H1 (cell line): ENCODE measurements around the gene FGF10. TPM values are rescaled to one million over a fixed set of nuclear protein-coding genes. Genes with fewer than 3 reads are reported as not detected.

ENCODE experiments used
- CTCF ChIA-PET: fragments of 300-600 bp; sonication (Branson Sonifier 250); formaldehyde crosslinking; loops from one replicate; lab custom pipeline; 2021; ENCODE audit not compliant: partially characterized antibody; lab: Charles Lee
- POLR2A ChIA-PET: fragments of 300-600 bp; sonication (Branson Sonifier 250); formaldehyde crosslinking; loops from one replicate; lab custom pipeline; 2021; ENCODE audit warnings: inconsistent platforms; ENCODE audit not compliant: partially characterized antibody; lab: Charles Lee
- DNase-seq, 2 experiments: peaks; one replicate each; pipeline versions ENCODE4 v3.0.0 to v3.0.0-alpha.2; 2010 to 2022; ENCODE audit warnings: low spot score in 2 of 2, low read depth in 1 of 2, mixed read lengths in 1 of 2
- FAIRE-seq: peaks from 2 replicates; lab custom pipeline; 2011; peaks lifted over from hg19 to GRCh38; lab: Jason Lieb, UNC
- H2AFZ ChIP-seq: 2 replicates; pipeline ENCODE4 v1.8.1; 2012; ENCODE audit warnings: low read length, inconsistent platforms
- H2AK5ac ChIP-seq: 2 replicates; pipeline ENCODE4 v1.6.1; 2013; ENCODE audit warnings: low read depth, low read length
- H2BK120ac ChIP-seq: replicated peaks from 2 replicates; pipeline ENCODE3; 2013; ENCODE audit warnings: low read depth, low read length, inconsistent platforms
- H2BK12ac ChIP-seq: 2 replicates; pipeline ENCODE4 v1.6.1; 2013; ENCODE audit warnings: low read depth, low read length
- H2BK15ac ChIP-seq: 2 replicates; pipeline ENCODE4 v1.6.1; 2013; ENCODE audit warnings: low read length
- H2BK20ac ChIP-seq: 2 replicates; pipeline ENCODE4 v1.6.1; 2013; ENCODE audit warnings: low read length
- H2BK5ac ChIP-seq: 2 replicates; pipeline ENCODE4 v1.6.1; 2013; ENCODE audit warnings: low read depth, low read length
- H3K14ac ChIP-seq: 2 replicates; pipeline ENCODE4 v1.6.1; 2013; ENCODE audit warnings: inconsistent platforms; ENCODE audit not compliant: insufficient read length
- H3K18ac ChIP-seq: 2 replicates; pipeline ENCODE4 v1.6.1; 2013; ENCODE audit warnings: low read length; ENCODE audit errors: extremely low read depth
- H3K23ac ChIP-seq: 2 replicates; pipeline ENCODE4 v1.6.1; 2013; ENCODE audit warnings: inconsistent platforms; ENCODE audit not compliant: insufficient read length
- H3K23me2 ChIP-seq: 2 replicates; pipeline ENCODE4 v1.6.1; 2013; ENCODE audit warnings: low read depth, low read length
- H3K27ac ChIP-seq: 2 replicates; pipeline ENCODE4 v1.6.1; 2011; ENCODE audit warnings: low read depth, low read length, inconsistent platforms
- H3K27me3 ChIP-seq, 4 experiments: replicated peaks in 1 of 4; 1 replicate in 1 of 4; 2 replicates in 3 of 4; pipeline versions ENCODE4 v1.6.1 to v1.8.1; 2011 to 2013; ENCODE audit warnings: low read length in 3 of 4, mild to moderate bottlenecking in 3 of 4, inconsistent platforms in 2 of 4, mixed read lengths in 2 of 4, moderate library complexity in 1 of 4; ENCODE audit not compliant: control insufficient read depth in 3 of 4, insufficient read depth in 3 of 4; ENCODE audit errors: extremely low read depth in 1 of 4
- H3K36me3 ChIP-seq, 4 experiments: 2 replicates each; pipeline versions ENCODE4 v1.6.1 to v1.8.1; 2011 to 2013; ENCODE audit warnings: mild to moderate bottlenecking in 4 of 4, low read length in 3 of 4, moderate library complexity in 2 of 4, control low read depth in 1 of 4, inconsistent platforms in 1 of 4; ENCODE audit not compliant: insufficient read depth in 4 of 4, control insufficient read depth in 2 of 4
- H3K4ac ChIP-seq: replicated peaks from 2 replicates; pipeline ENCODE3; 2013; ENCODE audit warnings: low read length, low read depth, mixed read lengths, inconsistent platforms; ENCODE audit not compliant: insufficient read length
- H3K4me1 ChIP-seq, 4 experiments: replicated peaks in 1 of 4; 1 replicate in 1 of 4; 2 replicates in 3 of 4; pipeline versions ENCODE4 v1.6.1 to v1.8.1; 2011 to 2013; ENCODE audit warnings: low read length in 3 of 4, inconsistent platforms in 2 of 4, mixed read lengths in 1 of 4; ENCODE audit not compliant: insufficient read depth in 4 of 4, control insufficient read depth in 3 of 4
- H3K4me2 ChIP-seq, 2 experiments: 2 replicates each; pipeline versions ENCODE4 v1.6.1 to v1.8.1; 2011 to 2013; ENCODE audit warnings: low read depth in 2 of 2, low read length in 2 of 2, control low read depth in 1 of 2, inconsistent platforms in 1 of 2, mild to moderate bottlenecking in 1 of 2; ENCODE audit not compliant: insufficient read depth in 1 of 2
- H3K4me3 ChIP-seq, 4 experiments: fragments of 200-600, 300-600 bp in 1 of 4; sonication (generic), shearing (Covaris generic), sonication (Bioruptor Twin) in 1 of 4; 2 replicates each; pipeline versions ENCODE4 v1.5.1 to v1.8.1; 2011 to 2016; ENCODE audit warnings: low read length in 4 of 4, low read depth in 3 of 4, control low read depth in 2 of 4, inconsistent platforms in 2 of 4, mild to moderate bottlenecking in 2 of 4, mixed read lengths in 1 of 4, moderate library complexity in 1 of 4; ENCODE audit not compliant: insufficient read depth in 2 of 4; ENCODE audit errors: extremely low read depth in 1 of 4
- H3K56ac ChIP-seq: replicated peaks from 2 replicates; pipeline ENCODE3; 2013; ENCODE audit warnings: low read depth, mild to moderate bottlenecking, mixed read lengths, low read length, inconsistent platforms; ENCODE audit not compliant: insufficient read length
- H3K79me1 ChIP-seq: 2 replicates; pipeline ENCODE4 v1.6.1; 2013; ENCODE audit warnings: low read depth, low read length, control low read depth
- H3K79me2 ChIP-seq, 2 experiments: 2 replicates each; pipeline versions ENCODE4 v1.6.1 to v1.8.1; 2012 to 2013; ENCODE audit warnings: low read length in 2 of 2, mild to moderate bottlenecking in 2 of 2, inconsistent platforms in 1 of 2; ENCODE audit not compliant: insufficient read depth in 2 of 2, control insufficient read depth in 1 of 2
- H3K9ac ChIP-seq, 4 experiments: replicated peaks in 1 of 4; 1 replicate in 1 of 4; 2 replicates in 3 of 4; pipeline versions ENCODE4 v1.6.1 to v1.8.1; 2011 to 2013; ENCODE audit warnings: low read depth in 3 of 4, low read length in 3 of 4, control low read depth in 2 of 4, mild to moderate bottlenecking in 2 of 4, moderate library complexity in 2 of 4, inconsistent platforms in 1 of 4; ENCODE audit errors: extremely low read depth in 1 of 4
- H3K9me3 ChIP-seq, 2 experiments: 2 replicates each; pipeline versions ENCODE4 v1.6.1 to v1.8.1; 2012 to 2013; ENCODE audit warnings: mild to moderate bottlenecking in 2 of 2, moderate library complexity in 2 of 2, control low read depth in 1 of 2, inconsistent platforms in 1 of 2, low read depth in 1 of 2, low read length in 1 of 2, mixed read lengths in 1 of 2; ENCODE audit not compliant: insufficient read depth in 2 of 2
- H4K20me1 ChIP-seq, 2 experiments: replicated peaks in 1 of 2; 2 replicates each; pipeline versions ENCODE3 to v1.8.1; 2011 to 2013; ENCODE audit warnings: inconsistent platforms in 2 of 2, low read length in 2 of 2, mild to moderate bottlenecking in 1 of 2; ENCODE audit not compliant: insufficient read depth in 2 of 2, control insufficient read depth in 1 of 2
- H4K5ac ChIP-seq: 2 replicates; pipeline ENCODE4 v1.6.1; 2013; ENCODE audit warnings: low read length, low read depth, mixed read lengths, inconsistent platforms; ENCODE audit not compliant: insufficient read length
- H4K8ac ChIP-seq: 2 replicates; pipeline ENCODE4 v1.8.0; 2013; ENCODE audit warnings: mild to moderate bottlenecking, moderate library complexity, low read length, inconsistent platforms; ENCODE audit not compliant: insufficient read depth; ENCODE audit errors: extremely low read depth
- H4K91ac ChIP-seq: replicated peaks from 2 replicates; pipeline ENCODE3; 2013; ENCODE audit warnings: low read length, mixed read lengths, inconsistent platforms; ENCODE audit not compliant: insufficient read length
- ASH2L ChIP-seq: fragments of 200-600, 300-600 bp; sonication (generic); IDR thresholded peaks from one replicate; pipeline ENCODE4 v1.7.1; 2017; ENCODE audit warnings: low read length
- FOSL1 ChIP-seq: IDR thresholded peaks from 2 replicates; pipeline ENCODE4 v1.6.1; 2011; ENCODE audit warnings: mild to moderate bottlenecking, low read depth, low read length, moderate library complexity; ENCODE audit not compliant: insufficient read depth
- JUND ChIP-seq: IDR thresholded peaks from 2 replicates; pipeline ENCODE4 v1.6.1; 2011; ENCODE audit warnings: mild to moderate bottlenecking, improper control_type of control experiment, low read length
- POLR2A ChIP-seq, 2 experiments: IDR thresholded peaks; 1 replicate in 1 of 2; 2 replicates in 1 of 2; pipeline ENCODE4 v1.6.1; 2011; ENCODE audit warnings: low read depth in 2 of 2, low read length in 2 of 2, mild to moderate bottlenecking in 2 of 2; ENCODE audit errors: control extremely low read depth in 1 of 2
- RBBP5 ChIP-seq: IDR thresholded peaks from 2 replicates; pipeline ENCODE4 v1.7.1; 2012; ENCODE audit warnings: low read depth, mild to moderate bottlenecking, inconsistent platforms, low read length, moderate library complexity, borderline replicate concordance
- SP2 ChIP-seq: IDR thresholded peaks from 2 replicates; pipeline ENCODE4 v1.6.1; 2012; ENCODE audit warnings: mild to moderate bottlenecking, low read length, inconsistent platforms
- SP4 ChIP-seq: IDR thresholded peaks from 2 replicates; pipeline ENCODE4 v1.6.1; 2012; ENCODE audit warnings: low read length, inconsistent platforms
- SRF ChIP-seq: IDR thresholded peaks from 2 replicates; pipeline ENCODE4 v1.6.1; 2011; ENCODE audit warnings: mild to moderate bottlenecking, low read depth, low read length, moderate library complexity
- WGBS, 2 experiments: shearing (Covaris generic) in 1 of 2; methylation state at CpG; one replicate each; pipeline versions ENCODE4 v1.1.6 to v1.1.7; 2013 to 2015; ENCODE audit warnings: low lambda C conversion rate in 2 of 2, mixed read lengths in 2 of 2, inconsistent platforms in 1 of 2, low coverage in 1 of 2, missing lambda C conversion rate in 1 of 2; ENCODE audit not compliant: insufficient replicate concordance in 2 of 2, insufficient coverage in 1 of 2, insufficient read length in 1 of 2; ENCODE audit errors: extremely low coverage in 1 of 2, missing lambda C conversion rate in 1 of 2; 5-methylcytosine and 5-hydroxymethylcytosine counted together
- polyA plus RNA-seq, 7 experiments: library from polyadenylated mRNA; depleted of rRNA in 3 of 7; stranded (reverse) in 5 of 7; unstranded in 2 of 7; fragments of >200 nt in 5 of 7; fragments of 200-250 nt in 2 of 7; gene quantifications; 1 replicate in 5 of 7; 2 replicates in 1 of 7; 4 replicates in 1 of 7; pipeline versions ENCODE4 v1.2.1 to v1.2.3, GENCODE V29; 2011 to 2013; ENCODE audit warnings: missing spikeins in 2 of 7, mixed read lengths in 2 of 7
- total RNA-seq: library from RNA; stranded (reverse); fragmentation: NEBNext Ultra II Directional; extraction: Animal tissue kit (Norgen Biotek cat#: 25700); gene quantifications from 2 replicates; pipeline ENCODE4 v1.2.1, GENCODE V29; 2021
- TF ChIP-seq, protein P1 (sequence below): IDR thresholded peaks from 2 replicates; pipeline ENCODE4 v1.6.1; 2012; ENCODE audit warnings: low read length, inconsistent platforms

Gene FGF10
- total and polyA plus RNA-seq, 2 of the 8 experiments (the other 6 are each of a cell fraction or from before 2014, with no cell fraction given), result 0.06 to 0.54 TPM

DNA sequence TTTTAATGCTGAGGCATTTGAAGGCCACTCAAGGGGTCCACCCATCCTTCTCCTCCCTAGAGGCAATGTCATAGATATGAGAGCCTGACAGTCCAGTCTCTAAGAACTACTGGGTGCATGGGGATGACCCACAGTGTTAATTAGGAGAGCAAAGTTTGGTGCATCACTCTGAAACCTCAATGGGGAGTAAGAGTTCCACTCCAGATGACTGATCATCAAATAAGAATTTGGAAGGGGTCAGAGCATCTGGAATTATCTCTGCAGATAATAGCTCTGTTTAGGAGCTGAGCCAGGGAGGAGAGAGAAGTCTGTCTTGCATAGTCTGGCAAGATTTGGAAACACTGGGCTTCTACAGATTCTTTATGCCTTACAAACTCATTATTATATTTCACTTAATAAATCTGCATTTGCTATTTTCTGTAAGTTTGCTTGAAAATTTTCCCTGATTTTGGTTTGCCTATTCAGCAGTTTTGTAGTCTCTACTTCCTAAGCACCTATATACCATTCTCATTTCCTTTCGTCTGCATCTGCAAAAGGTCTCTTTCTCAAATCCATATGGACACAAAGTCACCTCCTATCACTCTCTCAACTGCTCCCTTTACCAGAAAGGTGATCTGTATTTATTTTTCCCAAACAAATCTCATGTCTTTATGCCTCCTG lies 27.7 kb downstream of the FGF10 start:
- Histone ChIP-seq H3K56ac (no peak overlapping the region), H4K20me1 (no peaks in the 10 kb centered on the region), H3K79me1 (no peaks in the 10 kb centered on the region), H3K9ac (no peak overlapping the region), H2BK20ac (no peak overlapping the region), H3K18ac (no peak overlapping the region), H4K91ac (no peak overlapping the region), H2AK5ac (no peak overlapping the region), H4K5ac (no peak overlapping the region), H3K27me3 (no peaks in the 10 kb centered on the region), H3K4ac (no peak overlapping the region), H2BK120ac (no peak overlapping the region), H3K27ac (no peak overlapping the region), H3K4me1 (no peaks in the 10 kb centered on the region), H3K79me2 (no peaks in the 10 kb centered on the region), H2BK5ac (no peak overlapping the region), H3K4me3 (no peak overlapping the region), H3K36me3 (no peaks in the 10 kb centered on the region), H3K23ac (no peak overlapping the region), H2BK15ac (no peak overlapping the region), H2AFZ (no peak overlapping the region), H2BK12ac (no peak overlapping the region), H3K14ac (no peak overlapping the region), H3K23me2 (no peaks in the 10 kb centered on the region), H3K9me3 (no peaks in the 10 kb centered on the region), H3K4me2 (no peak overlapping the region), H4K8ac (no peak overlapping the region)
- DNase-seq, result no peak
- ChIA-PET CTCF (no interaction called here), POLR2A (no interaction called here)
- no peak for FAIRE-seq
- WGBS, 2 experiments, result 88% methylated on average over 1 of the region's 1 CpG; no CpG with 5 or more reads in 1 of the 2 experiments
- no peak for TF ChIP-seq RBBP5
- TF ChIP-seq ASH2L, result no peak
- TF ChIP-seq SP2, result no peak
- no peak for TF ChIP-seq FOSL1
- TF ChIP-seq, protein P1, sequence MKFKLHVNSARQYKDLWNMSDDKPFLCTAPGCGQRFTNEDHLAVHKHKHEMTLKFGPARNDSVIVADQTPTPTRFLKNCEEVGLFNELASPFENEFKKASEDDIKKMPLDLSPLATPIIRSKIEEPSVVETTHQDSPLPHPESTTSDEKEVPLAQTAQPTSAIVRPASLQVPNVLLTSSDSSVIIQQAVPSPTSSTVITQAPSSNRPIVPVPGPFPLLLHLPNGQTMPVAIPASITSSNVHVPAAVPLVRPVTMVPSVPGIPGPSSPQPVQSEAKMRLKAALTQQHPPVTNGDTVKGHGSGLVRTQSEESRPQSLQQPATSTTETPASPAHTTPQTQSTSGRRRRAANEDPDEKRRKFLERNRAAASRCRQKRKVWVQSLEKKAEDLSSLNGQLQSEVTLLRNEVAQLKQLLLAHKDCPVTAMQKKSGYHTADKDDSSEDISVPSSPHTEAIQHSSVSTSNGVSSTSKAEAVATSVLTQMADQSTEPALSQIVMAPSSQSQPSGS, result no peak
- TF ChIP-seq JUND, result no peak
- TF ChIP-seq SP4, result no peak
- TF ChIP-seq SRF, result no peak
- no peak for TF ChIP-seq POLR2A (IDR thresholded peaks at IDR 0.05; ENCODE audit: control extremely low read depth in 1 of 2, low read depth in 2 of 2, low read length in 2 of 2)
